Measurements from ENCODE around the gene TAMM41. TPM values are rescaled to one million over a fixed set of nuclear protein-coding genes. Genes with fewer than 3 reads are reported as not detected.

The TAMM41 gene
- total RNA-seq, 1 donor, result 10.4 TPM

GRCh38 chr3:11814663-11815062, 32.0 kb downstream of the TAMM41 start:
- no peak overlapping the region for H3K4me3 ChIP-seq (ENCODE audit: low read depth, low read length)
- no peak for DNase-seq (ENCODE audit: low read depth)
- no peak for TF ChIP-seq CTCF (IDR thresholded peaks at IDR 0.05; ENCODE audit: insufficient read depth, low read depth, low read length)

DNA sequence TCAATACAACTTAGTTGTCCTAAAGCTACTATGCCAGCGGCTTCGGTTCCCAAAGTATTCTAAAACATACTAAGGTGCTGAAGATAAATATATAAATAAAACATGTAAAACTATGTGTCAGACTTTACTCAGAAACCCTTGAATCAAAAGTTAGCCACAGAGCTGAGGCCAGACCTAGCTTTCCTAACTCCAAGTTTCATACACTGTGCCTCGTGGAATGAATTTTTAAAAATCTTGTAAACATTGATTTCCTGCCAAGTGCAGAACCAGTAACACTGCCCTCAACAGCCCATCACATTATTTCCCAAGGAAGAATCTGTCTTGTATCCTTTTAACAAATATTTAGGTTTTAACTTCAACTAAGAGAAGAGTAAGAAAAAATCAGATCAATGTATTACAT, 36.4 kb downstream of the TAMM41 start:
- H3K4me3 ChIP-seq (ENCODE audit: low read depth, low read length), result no peak overlapping the region
- TF ChIP-seq CTCF (IDR thresholded peaks at IDR 0.05; ENCODE audit: insufficient read depth, low read depth, low read length), result no peak
- peak; percentile 82 for DNase-seq (ENCODE audit: low read depth)

DNA sequence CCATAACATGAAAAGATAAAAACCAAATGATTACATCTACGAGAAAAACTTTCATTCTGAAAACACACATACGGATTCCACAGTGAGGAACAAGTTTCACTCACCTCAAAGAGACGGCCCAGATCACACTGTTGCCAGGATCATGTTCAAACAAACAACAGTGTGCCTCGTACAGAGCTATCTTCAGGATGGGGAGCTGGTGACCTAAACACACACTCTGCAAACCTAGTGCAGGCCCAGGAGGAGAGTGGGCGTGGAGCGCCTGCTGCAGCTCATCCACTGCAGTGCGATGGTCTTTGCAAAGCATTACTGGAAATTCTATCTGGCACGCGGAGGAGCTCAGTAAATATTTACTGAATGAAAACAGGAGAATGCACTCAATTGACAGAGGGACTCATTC, 38.5 kb downstream of the TAMM41 start:
- no peak for DNase-seq (ENCODE audit: low read depth)
- H3K4me3 ChIP-seq (ENCODE audit: low read depth, low read length), result no peak overlapping the region
- no peak for TF ChIP-seq CTCF (IDR thresholded peaks at IDR 0.05; ENCODE audit: insufficient read depth, low read depth, low read length)

DNA sequence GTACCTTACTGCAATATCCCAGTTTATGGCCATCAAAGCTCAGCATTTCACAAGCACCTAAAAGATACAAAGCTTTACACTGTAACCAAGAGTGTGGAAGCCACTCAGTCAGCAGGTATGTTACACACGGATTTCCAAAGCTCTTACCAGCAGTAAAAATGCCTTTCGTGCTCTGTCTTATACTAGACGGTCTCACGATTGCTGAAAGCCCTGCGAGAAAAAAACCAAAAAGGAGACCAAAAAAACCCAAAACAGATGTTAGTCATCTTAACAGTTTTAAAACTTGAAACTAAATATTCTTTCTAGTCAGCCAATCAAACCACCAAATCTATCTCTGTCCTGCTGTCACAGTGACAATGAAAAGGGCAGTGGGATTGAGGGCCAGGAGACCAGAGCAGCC, 39.0 kb downstream of the TAMM41 start:
- no peak overlapping the region for H3K4me3 ChIP-seq (ENCODE audit: low read depth, low read length)
- DNase-seq (ENCODE audit: low read depth), result peak; percentile 68
- no peak for TF ChIP-seq CTCF (IDR thresholded peaks at IDR 0.05; ENCODE audit: insufficient read depth, low read depth, low read length)

GRCh38 chr3:11805716-11806115, 41.0 kb downstream of the TAMM41 start:
- DNase-seq (ENCODE audit: low read depth), result no peak
- TF ChIP-seq CTCF (IDR thresholded peaks at IDR 0.05; ENCODE audit: insufficient read depth, low read depth, low read length), result no peak
- H3K4me3 ChIP-seq (ENCODE audit: low read depth, low read length), result no peak overlapping the region

- peak; percentile 62 for DNase-seq (ENCODE audit: low read depth)
- H3K4me3 ChIP-seq (ENCODE audit: low read depth, low read length), result no peak overlapping the region
- TF ChIP-seq CTCF (IDR thresholded peaks at IDR 0.05; ENCODE audit: insufficient read depth, low read depth, low read length), result peak; percentile 82
Observed at GRCh38 chr3:11803977-11804892, 42.5 kb downstream of the TAMM41 start.

All from fibroblast of villous mesenchyme (primary cell).